Coronary artery (tissue), 2 donors: ENCODE measurements around the gene ABCA1.
A peak's percentile ranks its signal among the peaks of the same experiment; 100 is the strongest.

Experiments used
- DNase-seq: peaks from one replicate; pipeline ENCODE4 v3.0.0-alpha.2; 2017; ENCODE audit warnings: low spot score
- H3K27ac ChIP-seq, 2 donors: fragments of 200-600 bp; sonication (generic); one replicate each; pipeline ENCODE4 v1.5.1; 2016 to 2019
- H3K4me3 ChIP-seq: fragments of 200-600 bp; sonication (generic); 2 replicates; pipeline ENCODE4 v1.5.1; 2016; ENCODE audit warnings: mild to moderate bottlenecking, moderate library complexity
- TF ChIP-seq, protein P1 (sequence below): fragments of 200-600 bp; sonication (generic); IDR thresholded peaks from one replicate; pipeline ENCODE4 v1.5.1; 2019; ENCODE audit warnings: antibody characterized with exemption

ABCA1 gene

DNA sequence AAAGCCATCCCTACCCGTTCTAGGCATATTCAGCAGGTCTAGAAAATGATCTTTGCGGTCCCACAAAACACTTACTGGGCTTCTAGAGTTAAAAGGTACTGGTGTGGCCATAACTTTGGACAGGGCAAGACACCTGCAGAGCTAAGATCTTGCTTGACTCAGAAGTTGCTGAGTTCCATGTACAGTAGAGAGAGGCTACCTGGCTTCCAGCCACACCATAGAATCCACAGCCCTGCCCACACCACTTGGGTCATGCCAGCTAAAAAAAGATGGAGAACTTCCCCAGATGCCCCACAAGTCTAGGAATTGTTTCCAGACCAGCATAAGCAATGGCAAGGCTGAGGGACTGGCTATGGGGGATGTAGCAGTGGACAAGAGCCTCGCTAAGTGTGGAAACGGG lies 52.1 kb downstream of the ABCA1 start:
- Histone ChIP-seq H3K4me3 (no peak overlapping the region), H3K27ac (no peak overlapping the region)
- DNase-seq = no peak
- TF ChIP-seq, protein P1, sequence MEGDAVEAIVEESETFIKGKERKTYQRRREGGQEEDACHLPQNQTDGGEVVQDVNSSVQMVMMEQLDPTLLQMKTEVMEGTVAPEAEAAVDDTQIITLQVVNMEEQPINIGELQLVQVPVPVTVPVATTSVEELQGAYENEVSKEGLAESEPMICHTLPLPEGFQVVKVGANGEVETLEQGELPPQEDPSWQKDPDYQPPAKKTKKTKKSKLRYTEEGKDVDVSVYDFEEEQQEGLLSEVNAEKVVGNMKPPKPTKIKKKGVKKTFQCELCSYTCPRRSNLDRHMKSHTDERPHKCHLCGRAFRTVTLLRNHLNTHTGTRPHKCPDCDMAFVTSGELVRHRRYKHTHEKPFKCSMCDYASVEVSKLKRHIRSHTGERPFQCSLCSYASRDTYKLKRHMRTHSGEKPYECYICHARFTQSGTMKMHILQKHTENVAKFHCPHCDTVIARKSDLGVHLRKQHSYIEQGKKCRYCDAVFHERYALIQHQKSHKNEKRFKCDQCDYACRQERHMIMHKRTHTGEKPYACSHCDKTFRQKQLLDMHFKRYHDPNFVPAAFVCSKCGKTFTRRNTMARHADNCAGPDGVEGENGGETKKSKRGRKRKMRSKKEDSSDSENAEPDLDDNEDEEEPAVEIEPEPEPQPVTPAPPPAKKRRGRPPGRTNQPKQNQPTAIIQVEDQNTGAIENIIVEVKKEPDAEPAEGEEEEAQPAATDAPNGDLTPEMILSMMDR = no peak

DNA sequence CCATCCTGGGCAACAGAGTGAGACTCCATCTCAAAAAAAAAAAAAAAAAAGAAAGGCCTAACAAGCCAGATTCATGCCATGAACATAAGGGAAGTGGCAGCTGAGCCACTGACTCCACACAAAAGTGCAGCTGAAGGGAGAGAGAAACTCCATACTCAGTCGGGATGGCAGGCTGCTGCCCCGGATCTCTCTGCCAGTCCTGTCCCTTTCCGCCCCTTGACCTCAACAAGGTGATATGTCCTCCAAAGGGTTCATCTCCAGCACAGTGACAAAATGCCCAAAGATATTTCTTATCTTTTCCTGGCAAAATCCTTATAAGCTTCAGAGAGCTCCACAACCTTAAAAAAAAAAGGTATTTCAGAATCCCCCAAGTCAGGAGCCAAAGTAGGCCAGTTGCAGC lies 52.6 kb downstream of the ABCA1 start:
- Histone ChIP-seq H3K27ac (no peak overlapping the region), H3K4me3 (no peak overlapping the region)
- TF ChIP-seq, protein P1 = no peak
- DNase-seq = no peak

DNA sequence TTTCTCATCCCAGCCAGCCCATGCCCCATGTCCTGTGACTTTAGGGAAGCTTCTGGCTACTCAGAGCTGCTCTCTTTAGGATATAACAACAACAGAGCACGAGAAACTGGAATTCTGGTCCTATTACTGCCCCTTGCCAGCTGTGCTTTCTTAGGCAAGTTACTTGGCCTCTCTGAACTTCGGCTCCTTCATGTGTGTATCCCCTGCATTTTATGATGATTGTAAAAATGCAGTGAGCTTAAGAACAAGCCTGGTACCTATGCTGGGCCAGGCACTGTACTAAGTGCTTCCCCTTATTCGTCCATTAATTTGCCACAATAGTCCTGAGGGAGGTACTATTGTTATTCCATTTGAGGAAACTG lies 54.5 kb downstream of the ABCA1 start:
- Histone ChIP-seq H3K4me3 (no peak overlapping the region), H3K27ac (peak overlapping the region; percentile 65 to 66)
- no peak for DNase-seq
- TF ChIP-seq, protein P1 = no peak

DNA sequence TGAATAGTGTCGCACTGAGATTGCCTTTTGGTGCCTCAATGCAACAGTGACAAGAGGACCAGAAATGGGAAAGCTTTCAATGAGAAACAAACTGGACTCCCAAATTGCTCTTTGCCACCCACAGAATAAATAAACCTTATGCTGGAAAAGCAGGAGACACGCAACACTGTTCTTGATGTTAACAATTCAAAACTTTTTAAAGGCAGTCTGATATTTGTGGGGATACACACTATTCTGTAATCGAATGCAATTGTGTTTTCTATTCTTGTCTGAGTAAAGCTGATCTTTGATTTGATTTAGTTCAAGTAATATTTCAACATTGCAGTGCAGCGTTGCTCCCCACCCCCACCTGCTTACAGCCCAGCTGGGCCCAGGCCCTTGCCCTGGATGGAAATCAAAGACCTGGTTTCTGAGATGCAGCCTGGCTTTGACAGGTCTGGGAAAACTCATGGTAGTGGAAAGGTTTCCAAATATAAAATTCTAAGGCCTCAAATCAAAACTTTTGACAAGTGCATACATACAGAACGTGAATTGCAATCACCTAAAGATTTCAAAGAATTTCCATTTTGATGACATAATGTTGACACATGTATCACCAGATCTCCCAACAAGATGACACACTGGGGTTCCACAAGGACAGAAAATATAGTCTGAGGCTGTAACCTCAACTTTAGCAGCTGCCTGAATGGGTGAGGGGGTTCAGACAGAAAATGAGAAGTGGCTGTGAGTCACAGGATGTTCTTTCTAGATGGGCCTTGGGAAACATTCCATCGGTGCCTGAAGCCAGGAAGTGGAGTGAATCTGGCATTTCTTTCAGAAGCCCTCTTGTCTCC lies 55.1 kb downstream of the ABCA1 start:
- DNase-seq = no peak
- no peak overlapping the region for H3K4me3 ChIP-seq
- TF ChIP-seq, protein P1 = no peak
- H3K27ac ChIP-seq = peak overlapping the region; percentile 65 to 66

DNA sequence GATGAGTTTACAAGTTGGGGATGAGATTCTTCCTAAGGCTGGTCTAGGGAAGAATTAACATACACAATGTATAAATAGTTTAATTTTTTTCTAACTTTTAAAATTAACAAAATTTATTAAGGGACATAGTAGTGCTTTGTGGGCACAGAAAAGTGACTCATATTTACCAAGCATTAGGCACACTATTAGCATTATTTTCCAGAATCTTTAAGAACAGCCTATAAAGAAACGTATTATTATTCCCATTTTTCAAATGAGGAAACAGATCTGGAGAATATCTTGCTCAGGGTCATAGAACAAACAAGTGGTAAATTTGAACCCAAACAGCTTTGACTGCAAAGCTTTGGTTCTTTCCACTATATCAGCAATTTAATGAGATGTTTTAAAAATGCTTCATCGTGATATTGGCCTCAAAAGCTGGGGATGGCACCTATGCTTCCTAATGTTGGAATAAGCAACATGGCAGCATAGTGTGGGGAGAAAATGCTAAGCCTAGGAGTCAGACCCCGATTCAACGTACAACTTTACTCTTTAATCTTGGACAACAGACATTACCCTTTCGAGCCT lies 55.9 kb downstream of the ABCA1 start:
- Histone ChIP-seq H3K27ac (peak overlapping the region; percentile 16 to 66), H3K4me3 (no peak overlapping the region)
- DNase-seq = no peak
- TF ChIP-seq, protein P1 = no peak

DNA sequence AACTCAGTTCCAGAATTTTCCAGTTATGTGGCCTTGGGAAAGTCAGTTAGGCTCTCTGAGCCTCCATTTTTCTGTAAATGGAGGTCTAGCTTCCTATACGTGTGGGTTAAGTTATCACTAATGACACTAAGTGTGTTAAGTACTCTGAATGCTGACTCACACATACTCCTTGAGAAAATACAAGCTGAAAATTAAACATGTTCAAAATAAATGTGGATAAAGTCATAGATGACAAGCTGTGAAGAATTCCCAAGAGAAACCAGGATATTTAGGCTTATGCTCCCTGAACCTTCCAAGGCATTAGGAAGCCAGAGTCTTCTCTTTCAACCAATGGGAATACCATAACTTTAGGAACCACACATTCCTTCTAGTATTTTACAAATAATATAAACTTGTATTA lies 58.1 kb downstream of the ABCA1 start:
- Histone ChIP-seq H3K4me3 (no peak overlapping the region), H3K27ac (peak overlapping the region; percentile 70 to 74)
- no peak for DNase-seq
- TF ChIP-seq, protein P1 = no peak
